ENCODE measurements around the gene PRKN. TPM values are rescaled to one million over a fixed set of nuclear protein-coding genes. Genes with fewer than 3 reads are reported as not detected.

Gene PRKN
- total RNA-seq, 1 donor from 2014 or later = 4.9 TPM

DNA sequence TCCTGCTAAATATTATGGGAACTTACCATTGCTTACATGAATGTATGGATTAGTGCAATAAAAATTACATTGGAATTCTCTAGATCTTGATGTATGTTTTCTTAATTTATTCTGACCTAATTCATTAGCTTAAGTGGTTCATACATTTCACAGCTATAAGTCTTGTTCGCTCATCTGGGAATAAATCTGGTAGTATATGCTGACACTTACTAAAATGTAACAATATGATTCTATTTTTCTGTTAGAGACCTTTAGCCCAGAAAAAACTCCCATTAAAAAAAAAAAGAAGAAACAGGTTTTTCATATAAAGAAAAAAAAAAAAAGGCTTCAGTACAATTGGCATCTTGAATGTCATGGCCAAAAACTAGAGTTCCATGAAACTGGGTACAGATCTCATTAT is 1059.6 kb downstream of the PRKN start:
- DNase-seq (ENCODE audit: extremely low spot score in 2 of 2) = no peak
- Histone ChIP-seq H3K36me3 (no peaks in the 10 kb centered on the region), H3K27ac (no peak overlapping the region), H3K9me3 (no peaks in the 10 kb centered on the region), H3K27me3 (no peaks in the 10 kb centered on the region), H3K4me1 (no peaks in the 10 kb centered on the region), H3K4me3 (no peak overlapping the region)
- TF ChIP-seq POLR2A (IDR thresholded peaks at IDR 0.05) (no peak), POLR2AphosphoS5 (IDR thresholded peaks at IDR 0.05; ENCODE audit: insufficient read depth in 1 of 2, low read depth in 1 of 2) (no peak), CTCF (IDR thresholded peaks at IDR 0.05) (no peak)
- intact Hi-C loops (cut with DNase I) = no loop called here

DNA sequence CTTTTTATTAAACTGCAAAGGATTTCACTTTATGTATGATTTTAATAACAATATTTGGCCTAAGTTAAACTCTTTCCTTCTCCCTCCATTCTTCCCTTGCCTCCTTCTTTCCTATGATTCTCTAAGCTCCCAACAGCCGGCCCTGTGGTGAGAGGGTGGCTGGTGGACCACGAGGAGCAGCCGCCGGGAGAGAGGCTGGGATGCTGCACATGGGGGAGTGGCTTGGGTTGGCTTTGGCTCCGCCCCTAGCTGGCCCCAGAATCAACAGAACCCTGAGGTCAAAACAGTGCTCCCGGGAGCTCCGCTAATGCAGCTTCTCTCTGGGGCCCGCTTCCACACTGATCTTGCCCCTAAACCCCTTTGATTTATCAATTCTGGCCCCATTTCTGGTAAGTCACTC is 1063.9 kb downstream of the PRKN start:
- intact Hi-C loops (cut with DNase I) = no loop called here
- Histone ChIP-seq H3K27me3 (no peaks in the 10 kb centered on the region), H3K4me1 (no peaks in the 10 kb centered on the region), H3K9me3 (no peaks in the 10 kb centered on the region), H3K36me3 (no peaks in the 10 kb centered on the region), H3K4me3 (no peak overlapping the region), H3K27ac (no peak overlapping the region)
- no peak for TF ChIP-seq POLR2A (IDR thresholded peaks at IDR 0.05)
- no peak for TF ChIP-seq CTCF (IDR thresholded peaks at IDR 0.05)
- TF ChIP-seq POLR2AphosphoS5 (IDR thresholded peaks at IDR 0.05; ENCODE audit: insufficient read depth in 1 of 2, low read depth in 1 of 2) = no peak
- DNase-seq (ENCODE audit: extremely low spot score in 2 of 2) = peak in 1 of 2 donors; percentile 20

- DNase-seq (ENCODE audit: extremely low spot score in 2 of 2) = peak in 1 of 2 donors; percentile 75
- no peak overlapping the region for H3K4me3 ChIP-seq
- H3K36me3 ChIP-seq = no peaks in the 10 kb centered on the region
- H3K9me3 ChIP-seq = no peaks in the 10 kb centered on the region
- no peak overlapping the region for H3K27ac ChIP-seq
- no peaks in the 10 kb centered on the region for H3K27me3 ChIP-seq
- intact Hi-C loops (cut with DNase I) = no loop called here
- TF ChIP-seq POLR2AphosphoS5 (IDR thresholded peaks at IDR 0.05; ENCODE audit: insufficient read depth in 1 of 2, low read depth in 1 of 2) (no peak), POLR2A (IDR thresholded peaks at IDR 0.05) (no peak), CTCF (IDR thresholded peaks at IDR 0.05) (no peak)
- no peaks in the 10 kb centered on the region for H3K4me1 ChIP-seq
These were observed 1066.6 kb downstream of the PRKN start for GRCh38 chr6:161660666-161661571.

- Histone ChIP-seq H3K9me3 (no peaks in the 10 kb centered on the region), H3K36me3 (no peaks in the 10 kb centered on the region), H3K4me3 (no peak overlapping the region), H3K27ac (no peak overlapping the region), H3K4me1 (no peaks in the 10 kb centered on the region), H3K27me3 (no peaks in the 10 kb centered on the region)
- no peak for DNase-seq (ENCODE audit: extremely low spot score in 2 of 2)
- intact Hi-C loops (cut with DNase I) = no loop called here
- no peak for TF ChIP-seq POLR2AphosphoS5 (IDR thresholded peaks at IDR 0.05; ENCODE audit: insufficient read depth in 1 of 2, low read depth in 1 of 2)
These were observed 1069.4 kb downstream of the PRKN start for GRCh38 chr6:161658211-161658610.

DNA sequence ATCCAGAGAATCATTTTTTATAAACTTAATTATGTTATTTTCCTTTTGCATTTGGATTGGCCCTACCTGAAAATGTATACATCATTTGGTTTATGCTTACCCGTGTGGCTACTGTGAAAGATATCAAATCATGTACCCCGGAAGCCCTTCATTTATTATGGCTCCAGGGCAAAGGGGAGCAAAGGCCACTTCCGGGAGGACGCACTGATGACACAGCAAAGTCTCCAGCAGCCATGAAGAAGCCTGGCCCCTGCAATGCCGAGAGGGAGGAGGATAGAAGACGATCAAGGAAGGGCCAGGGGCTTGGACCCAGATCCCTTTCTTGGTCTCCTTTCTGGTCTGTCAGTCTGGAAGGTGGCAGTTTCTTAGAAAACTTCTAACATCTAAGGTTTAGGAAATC is 1073.4 kb downstream of the PRKN start:
- DNase-seq (ENCODE audit: extremely low spot score in 2 of 2) = no peak
- TF ChIP-seq POLR2AphosphoS5 (IDR thresholded peaks at IDR 0.05; ENCODE audit: insufficient read depth in 1 of 2, low read depth in 1 of 2) = no peak
- TF ChIP-seq POLR2A (IDR thresholded peaks at IDR 0.05) = no peak
- no peak for TF ChIP-seq CTCF (IDR thresholded peaks at IDR 0.05)

More for the DNA sequence above, 1073.4 kb downstream of the PRKN start:
- Histone ChIP-seq H3K4me3 (no peak overlapping the region), H3K4me1 (no peaks in the 10 kb centered on the region), H3K36me3 (no peaks in the 10 kb centered on the region), H3K27me3 (no peaks in the 10 kb centered on the region), H3K9me3 (no peaks in the 10 kb centered on the region), H3K27ac (no peak overlapping the region)
- intact Hi-C loops (cut with DNase I) = no loop called here
